ACC112 (cell line): ENCODE results near the gene CEP250.

Experiments
- H2AFZ ChIP-seq: fragments of 200-600 bp; sonication (generic); one replicate; pipeline ENCODE4 v1.6.0; 2017; ENCODE audit warnings: antibody characterized with exemption, low read length; ENCODE audit not compliant: unreplicated experiment
- H3K27ac ChIP-seq: fragments of 200-600 bp; sonication (generic); 2 replicates; pipeline ENCODE4 v1.5.1; 2014; ENCODE audit warnings: low read depth, mild to moderate bottlenecking, antibody characterized with exemption, low read length, moderate library complexity
- H3K27me3 ChIP-seq: fragments of 200-600 bp; sonication (generic); 2 replicates; pipeline ENCODE4 v1.6.1; 2014; ENCODE audit warnings: mild to moderate bottlenecking, antibody characterized with exemption, low read length, moderate library complexity, mixed read lengths; ENCODE audit not compliant: insufficient read depth
- H3K36me3 ChIP-seq: fragments of 200-600 bp; sonication (generic); 2 replicates; pipeline ENCODE4 v1.6.1; 2016; ENCODE audit warnings: mild to moderate bottlenecking, antibody characterized with exemption, low read length, moderate library complexity, mixed read lengths; ENCODE audit not compliant: insufficient read depth
- H3K4me1 ChIP-seq: fragments of 200-600 bp; sonication (generic); one replicate; pipeline ENCODE4 v1.6.1; 2016; ENCODE audit warnings: low read length, mixed read lengths; ENCODE audit not compliant: insufficient read depth, unreplicated experiment, control insufficient read depth
- H3K4me3 ChIP-seq: fragments of 200-600 bp; sonication (generic); 2 replicates; pipeline ENCODE4 v1.5.1; 2014; ENCODE audit warnings: mild to moderate bottlenecking, low read depth, low read length
- H3K79me2 ChIP-seq: fragments of 200-600 bp; sonication (generic); one replicate; pipeline ENCODE4 v1.6.0; 2016; ENCODE audit warnings: low read length; ENCODE audit not compliant: control insufficient read depth, unreplicated experiment, insufficient read depth

The CEP250 gene

GRCh38 chr20:35473684-35474083 is 18.3 kb downstream of the CEP250 start:
- Histone ChIP-seq H3K36me3 (peaks cover 44% of the 10 kb centered on the region), H3K4me3 (no peak overlapping the region)

GRCh38 chr20:35474303-35474871 is 19.0 kb downstream of the CEP250 start:
- Histone ChIP-seq H2AFZ (no peak overlapping the region), H3K79me2 (no peaks in the 10 kb centered on the region), H3K4me3 (no peak overlapping the region), H3K27ac (no peak overlapping the region), H3K4me1 (no peaks in the 10 kb centered on the region), H3K36me3 (peaks cover 48% of the 10 kb centered on the region), H3K27me3 (no peaks in the 10 kb centered on the region)

More at GRCh38 chr20:35473684-35474083, 18.3 kb downstream of the CEP250 start:
- Histone ChIP-seq H3K27ac (no peak overlapping the region), H2AFZ (no peak overlapping the region), H3K27me3 (no peaks in the 10 kb centered on the region), H3K4me1 (peaks cover 2% of the 10 kb centered on the region), H3K79me2 (no peaks in the 10 kb centered on the region)

GRCh38 chr20:35476288-35476687 is 20.9 kb downstream of the CEP250 start:
- Histone ChIP-seq H3K4me3 (no peak overlapping the region), H3K79me2 (no peaks in the 10 kb centered on the region), H3K27me3 (no peaks in the 10 kb centered on the region), H2AFZ (no peak overlapping the region), H3K4me1 (no peaks in the 10 kb centered on the region), H3K27ac (no peak overlapping the region), H3K36me3 (peaks cover 51% of the 10 kb centered on the region)

GRCh38 chr20:35478804-35479472 is 23.5 kb downstream of the CEP250 start:
- Histone ChIP-seq H2AFZ (no peak overlapping the region), H3K79me2 (no peaks in the 10 kb centered on the region), H3K27ac (no peak overlapping the region), H3K27me3 (no peaks in the 10 kb centered on the region), H3K36me3 (peaks cover 34% of the 10 kb centered on the region), H3K4me3 (no peak overlapping the region), H3K4me1 (no peaks in the 10 kb centered on the region)

GRCh38 chr20:35479798-35480197 is 24.4 kb downstream of the CEP250 start:
- Histone ChIP-seq H3K4me1 (no peaks in the 10 kb centered on the region), H3K27me3 (no peaks in the 10 kb centered on the region), H3K27ac (no peak overlapping the region), H3K36me3 (peaks cover 35% of the 10 kb centered on the region), H3K4me3 (no peak overlapping the region), H3K79me2 (no peaks in the 10 kb centered on the region), H2AFZ (no peak overlapping the region)

GRCh38 chr20:35487479-35487878 is 32.1 kb downstream of the CEP250 start:
- Histone ChIP-seq H2AFZ (no peak overlapping the region), H3K36me3 (peaks cover 33% of the 10 kb centered on the region), H3K79me2 (no peaks in the 10 kb centered on the region), H3K4me3 (no peak overlapping the region), H3K4me1 (no peaks in the 10 kb centered on the region), H3K27ac (no peak overlapping the region), H3K27me3 (no peaks in the 10 kb centered on the region)

GRCh38 chr20:35489717-35490116 is 34.3 kb downstream of the CEP250 start:
- H3K36me3 ChIP-seq = peaks cover 31% of the 10 kb centered on the region
- no peaks in the 10 kb centered on the region for H3K4me1 ChIP-seq
- no peak overlapping the region for H3K27ac ChIP-seq

GRCh38 chr20:35490736-35491181 is 35.4 kb downstream of the CEP250 start:
- Histone ChIP-seq H3K4me3 (no peak overlapping the region), H3K36me3 (peaks cover 31% of the 10 kb centered on the region), H3K27ac (no peak overlapping the region), H3K4me1 (no peaks in the 10 kb centered on the region), H3K79me2 (no peaks in the 10 kb centered on the region), H3K27me3 (no peaks in the 10 kb centered on the region), H2AFZ (no peak overlapping the region)

More at GRCh38 chr20:35489717-35490116, 34.3 kb downstream of the CEP250 start:
- Histone ChIP-seq H2AFZ (no peak overlapping the region), H3K4me3 (no peak overlapping the region), H3K79me2 (no peaks in the 10 kb centered on the region), H3K27me3 (no peaks in the 10 kb centered on the region)

GRCh38 chr20:35491823-35492222 is 36.4 kb downstream of the CEP250 start:
- Histone ChIP-seq H3K4me1 (no peaks in the 10 kb centered on the region), H3K4me3 (no peak overlapping the region), H3K36me3 (peaks cover 26% of the 10 kb centered on the region), H3K79me2 (no peaks in the 10 kb centered on the region), H2AFZ (no peak overlapping the region), H3K27me3 (no peaks in the 10 kb centered on the region), H3K27ac (no peak overlapping the region)

- H2AFZ ChIP-seq = no peak overlapping the region
- H3K79me2 ChIP-seq = no peaks in the 10 kb centered on the region
- H3K27me3 ChIP-seq = no peaks in the 10 kb centered on the region
- no peaks in the 10 kb centered on the region for H3K4me1 ChIP-seq
- peaks cover 25% of the 10 kb centered on the region for H3K36me3 ChIP-seq
- no peak overlapping the region for H3K27ac ChIP-seq
- H3K4me3 ChIP-seq = no peak overlapping the region
Measured at GRCh38 chr20:35492352-35492751, 37.0 kb downstream of the CEP250 start.

- Histone ChIP-seq H3K4me1 (no peaks in the 10 kb centered on the region), H3K4me3 (no peak overlapping the region), H3K27me3 (no peaks in the 10 kb centered on the region), H3K36me3 (peaks cover 15% of the 10 kb centered on the region; the same call in 1 of the 2 replicates), H3K79me2 (no peaks in the 10 kb centered on the region), H3K27ac (no peak overlapping the region), H2AFZ (no peak overlapping the region)
Measured at GRCh38 chr20:35496481-35496880, 41.1 kb downstream of the CEP250 start.
